Tongue (tissue), 2 donors: Measurements from ENCODE around the gene CENPQ. TPM values are rescaled to one million over a fixed set of nuclear protein-coding genes. Genes with fewer than 3 reads are reported as not detected.

Experiments used
- DNase-seq: peaks from one replicate; pipeline ENCODE4 v3.0.0-alpha.2; 2015
- total RNA-seq: library from RNA; depleted of rRNA; stranded (reverse); fragments of >200 nt; gene quantifications from one replicate; pipeline ENCODE4 v1.2.3, GENCODE V29; 2014

Gene CENPQ
- total RNA-seq, 1 donor from 2014 or later = 13.5 TPM

DNA sequence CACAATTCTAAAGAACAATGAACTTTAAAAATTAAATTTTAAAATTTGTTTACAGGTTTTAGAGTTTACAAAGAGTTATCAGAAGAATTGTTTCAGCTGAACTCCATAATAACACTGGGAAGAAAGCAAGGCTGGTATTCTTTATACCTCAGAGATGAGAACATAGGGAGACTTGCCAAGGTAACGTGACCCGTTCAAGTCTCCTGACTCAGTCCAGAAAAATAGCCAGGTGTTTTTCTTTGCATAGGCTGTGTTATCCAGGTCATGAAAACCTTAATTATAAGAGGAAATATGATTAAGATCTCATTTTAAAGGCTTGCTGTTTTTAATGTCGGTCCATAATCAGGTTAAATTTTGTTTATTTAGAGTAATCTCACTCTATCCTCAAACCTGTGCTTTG is 78.8 kb downstream of the CENPQ start:
- DNase-seq = no peak

Other genes starting within 250 kb of the CENPQ start
- 33.4 TPM for gene MMUT, start 117 bp upstream of the CENPQ start, total RNA-seq
- gene GLYATL3, start 36.6 kb downstream of the CENPQ start, total RNA-seq = not detected
- gene C6orf141, start 87.3 kb downstream of the CENPQ start, total RNA-seq = 2.3 TPM
- gene RHAG, start 173.5 kb downstream of the CENPQ start, total RNA-seq = 3.0 TPM